Endothelial cell of umbilical vein (primary cell): ENCODE data around the gene MAP3K1.

Experiments used
- CTCF ChIP-seq, 2 donors: IDR thresholded peaks; 1 replicate in 1 of 2; 2 replicates in 1 of 2; pipeline ENCODE4 v1.5.1; 2011; ENCODE audit warnings: low read length in 2 of 2, mild to moderate bottlenecking in 2 of 2, moderate library complexity in 2 of 2, control low read depth in 1 of 2, inconsistent platforms in 1 of 2, low read depth in 1 of 2; ENCODE audit not compliant: insufficient read depth in 1 of 2; ENCODE audit errors: extremely low read depth in 1 of 2
- EZH2 ChIP-seq: IDR thresholded peaks from 2 replicates; pipeline ENCODE4 v1.6.1; 2012; ENCODE audit warnings: borderline replicate concordance, low read depth, mild to moderate bottlenecking, moderate library complexity, low read length, inconsistent platforms; ENCODE audit not compliant: severe bottlenecking
- GATA2 ChIP-seq: IDR thresholded peaks from 2 replicates; pipeline ENCODE4 v1.7.0; 2011; ENCODE audit warnings: low read depth, mild to moderate bottlenecking, moderate library complexity, mixed read lengths, low read length; ENCODE audit not compliant: insufficient read length, insufficient read depth
- JUN ChIP-seq: IDR thresholded peaks from 2 replicates; pipeline ENCODE4 v1.6.1; 2011; ENCODE audit warnings: borderline replicate concordance, low read depth; ENCODE audit not compliant: insufficient read length, insufficient read depth
- POLR2A ChIP-seq: IDR thresholded peaks from 2 replicates; pipeline ENCODE4 v1.6.1; 2012; ENCODE audit warnings: low read depth, mild to moderate bottlenecking, control low read depth, low read length
- TF ChIP-seq, protein P1 (sequence below): IDR thresholded peaks from 2 replicates; pipeline ENCODE4 v1.6.1; 2011; ENCODE audit not compliant: insufficient read depth, insufficient read length

GRCh38 chr5:56774957-56775356, 40.4 kb upstream of the MAP3K1 start:
- TF ChIP-seq, protein P1, sequence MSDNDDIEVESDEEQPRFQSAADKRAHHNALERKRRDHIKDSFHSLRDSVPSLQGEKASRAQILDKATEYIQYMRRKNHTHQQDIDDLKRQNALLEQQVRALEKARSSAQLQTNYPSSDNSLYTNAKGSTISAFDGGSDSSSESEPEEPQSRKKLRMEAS = no peak
- TF ChIP-seq CTCF (IDR thresholded peaks at IDR 0.05; ENCODE audit: extremely low read depth in 1 of 2, insufficient read depth in 1 of 2, low read depth in 1 of 2, low read length in 2 of 2) (no peak), POLR2A (no peak), JUN (no peak), GATA2 (no peak), EZH2 (no peak)
